Measurements from ENCODE around the gene C1QTNF6.
A peak's percentile ranks its signal among the peaks of the same experiment; 100 is the strongest.
"Not testable (repeated sequence)": the region's sequence is repeated elsewhere in the genome, so short reads cannot be mapped to it uniquely, and the experiment has no call there.

The C1QTNF6 gene

GRCh38 chr22:37202716-37203115 is 14.7 kb upstream of the C1QTNF6 start:
- peaks cover 4% of the 10 kb centered on the region for H3K79me2 ChIP-seq (ENCODE audit: control insufficient read depth, insufficient read depth, low read length, poor library complexity)
- no peak overlapping the region for H3K4me2 ChIP-seq (ENCODE audit: low read length)
- no peak overlapping the region for H3K18ac ChIP-seq (ENCODE audit: low read length)
- no peak overlapping the region for H2AFZ ChIP-seq (ENCODE audit: insufficient read depth, low read length, poor library complexity)
- no peaks in the 10 kb centered on the region for H3K36me3 ChIP-seq (ENCODE audit: control insufficient read depth in 1 of 2, insufficient read depth in 2 of 2, low read length in 2 of 2)
- H3K4me1 ChIP-seq (ENCODE audit: control insufficient read depth in 1 of 2, insufficient read depth in 2 of 2, low read length in 2 of 2) = peaks cover 9 to 11% of the 10 kb centered on the region in 2 experiments
- no peaks in the 10 kb centered on the region for H3K27me3 ChIP-seq (ENCODE audit: insufficient read depth, low read length)
- no peak overlapping the region for H2AK5ac ChIP-seq (ENCODE audit: low read length)
- H3K4ac ChIP-seq (ENCODE audit: low read depth, low read length) = no peak overlapping the region
- H2BK120ac ChIP-seq (ENCODE audit: insufficient read depth, low read length, poor library complexity) = no peak overlapping the region
- no CpG with 5 or more reads among the region's 10 CpGs for WGBS (ENCODE audit: extremely low coverage, insufficient coverage, insufficient read length)
- no peak overlapping the region for H3K14ac ChIP-seq (ENCODE audit: low read length)
- no peak overlapping the region for H4K91ac ChIP-seq (ENCODE audit: low read depth, low read length)
- H2BK12ac ChIP-seq (ENCODE audit: low read length) = no peak overlapping the region
- DNase-seq = no peak
- H2BK5ac ChIP-seq (ENCODE audit: low read depth, low read length, poor library complexity) = no peak overlapping the region
- H3K9ac ChIP-seq (ENCODE audit: low read length) = no peak overlapping the region
- no peak overlapping the region for H3K4me3 ChIP-seq (ENCODE audit: low read depth, low read length)
- no peak overlapping the region for H4K12ac ChIP-seq (ENCODE audit: low read depth, low read length)
- H3K79me1 ChIP-seq (ENCODE audit: low read length) = peaks cover 11% of the 10 kb centered on the region
- H4K8ac ChIP-seq (ENCODE audit: low read depth, low read length) = no peak overlapping the region
- H3K27ac ChIP-seq (ENCODE audit: low read depth, low read length) = no peak overlapping the region
- H3K23ac ChIP-seq (ENCODE audit: low read length) = no peak overlapping the region
- no peaks in the 10 kb centered on the region for H3K9me3 ChIP-seq (ENCODE audit: insufficient read depth, low read depth, low read length)

GRCh38 chr22:37202001-37202555 is 14.0 kb upstream of the C1QTNF6 start:
- Histone ChIP-seq H3K79me2 (ENCODE audit: control insufficient read depth, insufficient read depth, low read length, poor library complexity) (peaks cover 8% of the 10 kb centered on the region), H3K14ac (ENCODE audit: low read length) (no peak overlapping the region), H3K4me3 (ENCODE audit: low read depth, low read length) (no peak overlapping the region), H2AK5ac (ENCODE audit: low read length) (no peak overlapping the region), H3K4me1 (ENCODE audit: control insufficient read depth in 1 of 2, insufficient read depth in 2 of 2, low read length in 2 of 2) (peaks cover 14 to 15% of the 10 kb centered on the region in 2 experiments), H2AFZ (ENCODE audit: insufficient read depth, low read length, poor library complexity) (no peak overlapping the region), H3K9me3 (ENCODE audit: insufficient read depth, low read depth, low read length) (no peaks in the 10 kb centered on the region), H2BK120ac (ENCODE audit: insufficient read depth, low read length, poor library complexity) (no peak overlapping the region), H3K18ac (ENCODE audit: low read length) (no peak overlapping the region), H3K27ac (ENCODE audit: low read depth, low read length) (no peak overlapping the region), H3K4ac (ENCODE audit: low read depth, low read length) (no peak overlapping the region), H3K23ac (ENCODE audit: low read length) (no peak overlapping the region), H4K8ac (ENCODE audit: low read depth, low read length) (no peak overlapping the region), H2BK12ac (ENCODE audit: low read length) (no peak overlapping the region), H3K4me2 (ENCODE audit: low read length) (no peak overlapping the region), H3K36me3 (ENCODE audit: control insufficient read depth in 1 of 2, insufficient read depth in 2 of 2, low read length in 2 of 2) (no peaks in the 10 kb centered on the region), H3K27me3 (ENCODE audit: insufficient read depth, low read length) (no peaks in the 10 kb centered on the region), H4K12ac (ENCODE audit: low read depth, low read length) (no peak overlapping the region), H2BK5ac (ENCODE audit: low read depth, low read length, poor library complexity) (no peak overlapping the region), H3K79me1 (ENCODE audit: low read length) (peaks cover 16% of the 10 kb centered on the region), H3K9ac (ENCODE audit: low read length) (peak overlapping the region; percentile 18), H4K91ac (ENCODE audit: low read depth, low read length) (no peak overlapping the region)
- DNase-seq = no peak
- no CpG with 5 or more reads among the region's 5 CpGs for WGBS (ENCODE audit: extremely low coverage, insufficient coverage, insufficient read length)

- H3K27me3 ChIP-seq (ENCODE audit: insufficient read depth, low read length); H3K18ac ChIP-seq (ENCODE audit: low read length); H2AFZ ChIP-seq (ENCODE audit: insufficient read depth, low read length, poor library complexity); H2BK120ac ChIP-seq (ENCODE audit: insufficient read depth, low read length, poor library complexity); H3K4me3 ChIP-seq (ENCODE audit: low read depth, low read length); H4K8ac ChIP-seq (ENCODE audit: low read depth, low read length); H2BK12ac ChIP-seq (ENCODE audit: low read length); H2BK5ac ChIP-seq (ENCODE audit: low read depth, low read length, poor library complexity); H4K12ac ChIP-seq (ENCODE audit: low read depth, low read length); H3K14ac ChIP-seq (ENCODE audit: low read length); H4K91ac ChIP-seq (ENCODE audit: low read depth, low read length); H2AK5ac ChIP-seq (ENCODE audit: low read length); H3K27ac ChIP-seq (ENCODE audit: low read depth, low read length); H3K4me2 ChIP-seq (ENCODE audit: low read length); H3K4ac ChIP-seq (ENCODE audit: low read depth, low read length); H3K9me3 ChIP-seq (ENCODE audit: insufficient read depth, low read depth, low read length); H3K9ac ChIP-seq (ENCODE audit: low read length); H3K36me3 ChIP-seq (ENCODE audit: control insufficient read depth in 1 of 2, insufficient read depth in 2 of 2, low read length in 2 of 2); DNase-seq; H3K23ac ChIP-seq (ENCODE audit: low read length): not testable (repeated sequence)
- Histone ChIP-seq H3K79me1 (ENCODE audit: low read length) (peaks cover 22% of the 10 kb centered on the region), H3K4me1 (ENCODE audit: control insufficient read depth in 1 of 2, insufficient read depth in 2 of 2, low read length in 2 of 2) (peaks cover 20 to 22% of the 10 kb centered on the region in 2 experiments), H3K79me2 (ENCODE audit: control insufficient read depth, insufficient read depth, low read length, poor library complexity) (peaks cover 12% of the 10 kb centered on the region)
- WGBS (ENCODE audit: extremely low coverage, insufficient coverage, insufficient read length) = no CpG with 5 or more reads among the region's 6 CpGs
Measured at GRCh38 chr22:37201443-37201820, 13.4 kb upstream of the C1QTNF6 start.

- Histone ChIP-seq H3K79me1 (ENCODE audit: low read length) (peaks cover 30% of the 10 kb centered on the region), H3K9ac (ENCODE audit: low read length) (peak overlapping the region; percentile 39), H4K12ac (ENCODE audit: low read depth, low read length) (peak overlapping the region; percentile 17), H3K27ac (ENCODE audit: low read depth, low read length) (no peak overlapping the region), H2BK5ac (ENCODE audit: low read depth, low read length, poor library complexity) (no peak overlapping the region), H3K36me3 (ENCODE audit: control insufficient read depth in 1 of 2, insufficient read depth in 2 of 2, low read length in 2 of 2) (no peaks in the 10 kb centered on the region), H3K14ac (ENCODE audit: low read length) (peak overlapping the region; percentile 19), H4K91ac (ENCODE audit: low read depth, low read length) (peak overlapping the region; percentile 60), H2AFZ (ENCODE audit: insufficient read depth, low read length, poor library complexity) (peak overlapping the region; percentile 58), H3K18ac (ENCODE audit: low read length) (no peak overlapping the region), H2BK12ac (ENCODE audit: low read length) (peak overlapping the region; percentile 21), H4K8ac (ENCODE audit: low read depth, low read length) (peak overlapping the region; percentile 75), H3K23ac (ENCODE audit: low read length) (no peak overlapping the region), H2AK5ac (ENCODE audit: low read length) (no peak overlapping the region), H3K4ac (ENCODE audit: low read depth, low read length) (no peak overlapping the region), H3K27me3 (ENCODE audit: insufficient read depth, low read length) (no peaks in the 10 kb centered on the region), H3K9me3 (ENCODE audit: insufficient read depth, low read depth, low read length) (no peaks in the 10 kb centered on the region), H3K4me3 (ENCODE audit: low read depth, low read length) (no peak overlapping the region), H3K79me2 (ENCODE audit: control insufficient read depth, insufficient read depth, low read length, poor library complexity) (peaks cover 14% of the 10 kb centered on the region), H2BK120ac (ENCODE audit: insufficient read depth, low read length, poor library complexity) (peak overlapping the region; percentile 50), H3K4me1 (ENCODE audit: control insufficient read depth in 1 of 2, insufficient read depth in 2 of 2, low read length in 2 of 2) (peaks cover 26 to 30% of the 10 kb centered on the region in 2 experiments), H3K4me2 (ENCODE audit: low read length) (peak overlapping the region; percentile 55)
- WGBS (ENCODE audit: extremely low coverage, insufficient coverage, insufficient read length) = no CpG with 5 or more reads among the region's 12 CpGs
- DNase-seq = no peak
Measured at GRCh38 chr22:37199760-37200108, 11.7 kb upstream of the C1QTNF6 start.
